RPMI8226 (cell line): ENCODE data around the gene TMEM269.
"Not testable (repeated sequence)": the region's sequence is repeated elsewhere in the genome, so short reads cannot be mapped to it uniquely, and the experiment has no call there.

Experiments used
- DNase-seq: peaks from one replicate; pipeline ENCODE4 v3.0.0-alpha.2; 2015

TMEM269 gene

DNA sequence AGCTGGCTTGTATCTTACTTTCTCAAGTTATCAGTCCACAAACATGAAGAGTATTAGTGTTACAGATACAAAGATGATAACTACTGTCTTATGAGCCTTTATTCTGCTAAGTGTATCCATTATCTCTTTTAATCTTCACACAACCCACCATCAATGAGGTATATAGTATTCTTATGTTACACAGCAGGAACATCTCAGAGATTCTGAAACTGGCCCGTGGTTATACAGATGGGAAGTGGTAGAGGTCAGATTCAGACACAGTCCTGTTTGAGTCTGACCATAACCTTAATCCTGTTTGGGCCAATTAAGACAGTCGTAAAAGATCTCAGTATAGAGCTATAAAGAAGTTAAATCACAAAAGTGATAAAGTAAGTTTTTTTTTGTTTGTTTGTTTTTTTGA lies 5.1 kb upstream of the TMEM269 start:
- DNase-seq: no peak

GRCh38 chr1:42780176-42780575 lies 4.6 kb upstream of the TMEM269 start:
- no peak for DNase-seq

DNA sequence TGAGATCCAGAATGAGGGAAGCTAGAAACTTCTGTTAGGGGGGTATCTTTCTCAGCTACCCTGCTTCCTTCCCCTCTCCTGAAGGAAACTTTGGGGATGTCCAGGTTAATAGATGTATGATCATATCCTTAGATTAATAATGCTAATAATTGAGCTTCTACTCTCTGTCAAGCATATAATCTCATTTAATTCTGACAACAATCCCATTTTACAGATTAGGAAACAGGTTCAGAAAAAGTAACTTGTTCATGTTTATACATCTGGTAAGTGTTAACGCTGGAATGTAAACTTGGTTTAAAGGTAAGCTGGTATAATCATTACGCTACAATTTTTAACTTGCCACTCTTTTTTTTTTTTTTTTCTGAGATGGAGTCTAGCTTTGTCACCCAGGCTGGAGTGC lies 1.7 kb upstream of the TMEM269 start:
- DNase-seq: no peak

GRCh38 chr1:42784547-42784945 lies 245 bp upstream of the TMEM269 start:
- no peak for DNase-seq

DNA sequence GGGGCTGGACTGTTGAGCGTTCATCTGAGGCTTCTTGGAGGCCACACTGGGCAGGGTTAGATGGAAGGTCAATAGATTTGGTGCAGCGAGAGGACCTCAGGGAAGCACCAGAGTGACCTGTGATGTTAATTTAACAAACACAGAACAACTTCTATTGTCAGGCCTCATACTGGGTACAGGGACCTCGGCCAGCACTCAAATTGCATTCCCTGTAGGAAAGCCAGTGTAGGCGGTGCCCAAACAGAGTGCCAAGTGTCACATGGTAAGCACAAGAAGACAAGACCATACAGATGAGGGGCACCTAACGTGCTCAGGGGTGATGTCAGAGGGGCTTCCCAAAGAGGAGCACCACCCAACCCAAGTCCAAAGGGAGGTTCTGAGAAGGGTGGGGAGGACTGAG lies 1.3 kb downstream of the TMEM269 start:
- DNase-seq: no peak

DNA sequence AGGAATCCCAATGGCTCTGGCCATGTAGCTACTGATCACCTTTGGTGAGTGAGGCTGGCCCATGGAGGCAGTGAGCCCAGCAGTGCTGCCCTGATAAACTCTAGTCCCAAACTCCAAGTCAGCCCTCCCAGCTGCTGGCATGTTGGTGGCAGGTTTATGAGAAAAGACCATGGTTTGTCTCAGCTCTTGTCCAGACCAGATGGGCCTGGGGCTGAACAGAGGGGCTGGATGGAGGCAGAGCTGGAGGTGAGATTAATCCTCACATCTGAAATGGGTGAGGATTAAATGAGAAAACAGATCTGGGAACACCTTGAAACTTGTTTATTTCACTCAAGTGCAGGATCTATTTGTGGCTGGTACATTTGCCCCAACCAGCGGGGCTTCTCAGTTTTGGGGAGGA lies 3.2 kb downstream of the TMEM269 start:
- no peak for DNase-seq

- no peak for DNase-seq
Measured at GRCh38 chr1:42793824-42794223, 9.0 kb downstream of the TMEM269 start.

DNA sequence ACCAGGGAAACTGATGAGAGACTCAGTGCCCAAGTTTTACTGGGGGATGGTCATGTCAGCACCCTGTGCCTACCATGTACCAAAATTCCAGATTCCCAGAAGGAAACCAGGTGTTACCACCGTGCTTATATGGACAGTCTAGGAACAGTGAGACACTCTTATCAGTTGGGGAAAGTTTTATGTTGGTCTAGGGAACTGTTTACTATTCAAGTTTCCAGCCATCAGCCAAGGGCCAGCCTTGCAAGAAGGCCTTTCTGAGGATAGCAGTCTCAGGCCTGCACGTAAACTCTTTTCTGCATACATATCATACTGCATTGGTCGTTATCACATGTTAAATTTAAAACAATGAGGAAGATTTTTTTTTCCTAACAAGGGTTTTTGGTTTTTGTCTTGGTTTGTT lies 12.6 kb downstream of the TMEM269 start:
- DNase-seq: no peak

GRCh38 chr1:42797979-42798378 lies 13.2 kb downstream of the TMEM269 start:
- peak; percentile 19 for DNase-seq

DNA sequence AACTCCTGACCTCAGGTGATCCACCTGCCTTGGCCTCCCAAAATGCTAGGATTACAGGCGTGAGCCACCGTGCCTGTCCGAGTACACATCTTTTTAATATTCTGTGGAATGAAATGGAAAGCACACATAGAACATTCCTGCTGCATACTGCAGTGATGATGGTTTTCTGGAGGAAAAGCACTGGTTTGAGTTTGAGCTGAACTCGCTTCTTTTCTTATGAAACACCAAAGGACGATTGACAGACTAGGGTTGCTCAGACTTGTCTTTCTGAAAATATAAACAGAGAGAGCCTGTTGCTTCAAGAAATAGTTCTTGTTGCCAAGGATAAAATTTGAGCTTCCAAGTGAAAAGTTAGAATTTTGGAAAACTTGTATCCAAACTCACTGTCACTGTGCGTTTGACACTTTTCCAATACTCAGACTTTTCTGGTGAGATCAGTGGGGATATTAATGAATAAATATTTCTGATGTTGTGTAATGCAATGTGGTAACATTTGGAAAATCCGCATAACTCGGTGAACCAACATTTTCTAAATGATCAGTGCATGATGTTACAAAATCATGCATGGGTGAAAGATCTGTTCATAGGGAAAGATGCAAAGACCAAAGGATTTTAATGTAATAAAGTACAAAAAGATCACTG lies 17.2 kb downstream of the TMEM269 start:
- no peak for DNase-seq

GRCh38 chr1:42806171-42806570 lies 21.4 kb downstream of the TMEM269 start:
- DNase-seq: no peak

GRCh38 chr1:42806593-42806992 lies 21.8 kb downstream of the TMEM269 start:
- DNase-seq: no peak

GRCh38 chr1:42807056-42807668 lies 22.4 kb downstream of the TMEM269 start:
- DNase-seq: no peak

DNA sequence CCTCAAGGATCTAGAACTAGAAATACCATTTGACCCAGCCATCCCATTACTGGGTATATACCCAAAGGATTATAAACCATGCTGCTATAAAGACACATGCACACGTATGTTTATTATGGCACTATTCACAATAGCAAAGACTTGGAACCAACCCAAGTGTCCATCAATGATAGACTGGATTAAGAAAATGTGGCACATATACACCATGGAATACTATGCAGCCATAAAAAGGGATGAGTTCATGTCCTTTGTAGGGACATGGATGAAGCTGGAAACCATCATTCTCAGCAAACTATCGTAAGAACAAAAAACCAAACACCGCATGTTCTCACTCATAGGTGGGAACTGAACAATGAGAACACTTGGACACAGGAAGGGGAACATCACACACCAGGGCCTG lies 30.0 kb downstream of the TMEM269 start:
- DNase-seq: not testable (repeated sequence)

- DNase-seq: no peak
Measured at GRCh38 chr1:42815941-42816584, 31.3 kb downstream of the TMEM269 start.

GRCh38 chr1:42816585-42817439 lies 32.0 kb downstream of the TMEM269 start, which contains the start of the genes ERMAP and SVBP:
Gene ERMAP (plus strand): TSS chr1:42817122. CDS start chr1:42830449, 13,327 bp downstream.
Gene SVBP (minus strand): TSS chr1:42817397. CDS start chr1:42816544, 853 bp downstream.
- peak; percentile 95 for DNase-seq

DNA sequence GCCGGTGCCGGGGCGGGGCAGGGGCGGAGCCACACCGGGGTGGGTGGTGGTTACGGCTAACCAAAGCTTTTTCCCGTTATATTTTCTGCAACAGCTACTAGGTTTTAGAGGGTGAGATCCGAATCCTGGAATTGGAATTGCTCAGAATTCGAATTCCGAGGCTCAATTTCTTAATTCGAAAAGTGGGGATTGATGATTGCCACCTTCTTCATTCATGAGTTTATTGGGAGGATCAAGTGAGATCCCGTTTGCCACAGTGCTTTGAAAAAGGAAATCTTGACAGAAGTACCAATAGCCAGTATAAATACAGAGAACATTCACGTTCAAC lies 32.6 kb downstream of the TMEM269 start:
- DNase-seq: no peak

- no peak for DNase-seq
Measured at GRCh38 chr1:42817976-42818375, 33.2 kb downstream of the TMEM269 start.

- no peak for DNase-seq
Measured at GRCh38 chr1:42820813-42821212, 36.0 kb downstream of the TMEM269 start.

DNA sequence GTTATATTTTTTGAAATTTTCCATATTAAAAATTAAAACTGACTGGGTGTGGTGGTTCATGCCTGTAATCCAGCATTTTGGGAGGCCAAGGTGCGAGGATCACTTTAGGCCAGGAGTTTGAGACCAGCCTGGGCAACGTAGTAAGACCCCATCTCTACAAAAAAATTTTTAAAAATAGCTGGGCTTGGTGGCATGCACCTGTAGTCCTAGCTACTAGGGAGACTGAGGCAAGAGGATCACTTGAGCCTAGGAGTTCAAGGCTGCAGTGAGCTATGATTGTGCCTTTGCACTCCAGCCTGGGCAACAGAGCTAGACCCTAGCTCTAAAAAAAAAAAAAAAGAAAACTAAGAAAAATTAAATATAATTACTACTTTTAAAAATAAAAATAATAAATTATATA lies 36.9 kb downstream of the TMEM269 start:
- DNase-seq: no peak

DNA sequence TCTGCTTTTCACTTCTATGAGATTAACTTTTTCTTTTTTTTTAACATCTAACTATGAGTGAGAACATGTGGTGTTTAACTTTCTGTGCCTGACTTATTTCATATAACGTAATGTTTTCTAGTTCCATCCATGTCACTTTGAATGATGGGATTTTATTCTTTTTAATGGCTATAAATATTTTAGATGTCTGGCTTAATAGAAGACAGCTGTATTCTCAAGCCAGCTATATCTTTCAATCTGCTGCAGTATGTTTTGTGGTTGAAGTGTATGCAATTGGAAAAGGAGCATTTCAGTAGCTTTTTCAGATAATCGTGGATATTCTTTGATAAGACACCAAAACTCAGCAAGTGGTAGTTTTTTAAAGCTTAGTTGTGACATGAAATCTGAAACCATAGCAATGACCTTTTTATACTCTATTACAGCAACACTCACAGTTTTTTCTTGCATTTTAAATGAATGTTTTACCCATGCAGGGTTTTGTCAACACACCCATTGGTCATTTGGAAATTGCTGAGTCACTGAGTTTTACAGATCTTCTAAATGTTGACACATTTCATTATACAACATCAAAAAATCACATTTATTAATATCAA lies 38.1 kb downstream of the TMEM269 start:
- no peak for DNase-seq

DNA sequence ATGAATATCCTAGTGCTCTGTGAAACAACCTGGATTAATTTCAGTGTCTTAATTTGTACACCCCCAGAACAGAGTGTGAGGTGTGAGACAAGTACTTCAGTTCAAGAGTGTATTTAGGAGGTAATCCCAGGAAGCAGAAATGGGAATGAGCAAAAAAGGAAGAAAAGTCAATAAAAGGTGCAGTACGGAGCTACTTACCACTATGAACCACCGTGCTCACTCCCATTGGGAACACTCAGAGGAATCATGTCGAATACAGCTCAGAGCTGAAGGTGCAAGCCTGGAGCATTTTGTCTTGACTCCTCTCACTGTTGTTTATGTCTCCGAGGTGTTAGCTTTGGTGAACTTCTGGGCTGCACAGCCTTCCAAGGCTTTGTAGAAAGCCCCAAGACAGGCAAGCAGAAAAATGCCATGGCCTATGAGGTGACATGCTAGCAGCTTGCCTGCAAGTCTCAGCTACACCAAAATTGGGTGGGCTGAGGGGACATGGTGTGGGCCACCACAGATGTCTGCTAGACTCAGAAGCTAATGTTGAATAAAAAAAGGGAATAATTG lies 39.8 kb downstream of the TMEM269 start:
- no peak for DNase-seq
